Left ventricle myocardium inferior (tissue), 1 donor: Measurements from ENCODE around the gene ARSI. TPM values are rescaled to one million over a fixed set of nuclear protein-coding genes. Genes with fewer than 3 reads are reported as not detected.

Source experiments
- DNase-seq: peaks from one replicate; pipeline ENCODE4 v3.0.0-alpha.2; 2020
- H3K27ac ChIP-seq: fragments of 200-600 bp; replicated peaks from 2 replicates; pipeline ENCODE4 v1.8.0; 2021
- H3K27me3 ChIP-seq: fragments of 200-600 bp; 2 replicates; pipeline ENCODE4 v1.8.0; 2021; ENCODE audit warnings: low read depth
- H3K36me3 ChIP-seq: fragments of 200-600 bp; 2 replicates; pipeline ENCODE4 v1.8.0; 2021
- H3K4me1 ChIP-seq: fragments of 200-600 bp; 2 replicates; pipeline ENCODE4 v1.8.0; 2021
- H3K4me3 ChIP-seq: fragments of 200-600 bp; 2 replicates; pipeline ENCODE4 v1.8.0; 2021; ENCODE audit warnings: mild to moderate bottlenecking, moderate library complexity
- H3K9me3 ChIP-seq: fragments of 200-600 bp; replicated peaks from 2 replicates; pipeline ENCODE4 v1.8.0; 2021
- CTCF ChIP-seq: fragments of 200-600 bp; IDR thresholded peaks from 2 replicates; pipeline ENCODE4 v1.8.0; 2021; ENCODE audit warnings: antibody characterized with exemption, mild to moderate bottlenecking, borderline replicate concordance
- intact Hi-C: fragments of 100-400 bp; cut with micrococcal nuclease; formaldehyde crosslinking; loops from one replicate; pipeline ENCODE4 v1.11.0; 2022
- total RNA-seq: library from RNA; stranded (reverse); fragmentation: NEBNext Ultra II Directional; extraction: Animal tissue kit (Norgen Biotek cat#: 25700); gene quantifications from one replicate; pipeline ENCODE4 v1.2.1, GENCODE V29; 2021
- donor health status: DM: no; HTN: yes; CAD: no; lungs with severe emphysema.

ARSI gene
- total RNA-seq, 1 donor from 2014 or later: 0.16 TPM

GRCh38 chr5:150321784-150322183, 19.1 kb upstream of the ARSI start:
- intact Hi-C loops: no loop called here
- TF ChIP-seq CTCF: no peak

GRCh38 chr5:150321211-150321610, 18.5 kb upstream of the ARSI start:
- no peak for TF ChIP-seq CTCF
- Histone ChIP-seq H3K4me3 (no peak overlapping the region), H3K4me1 (peaks cover 10% of the 10 kb centered on the region), H3K27ac (no peak overlapping the region), H3K27me3 (no peaks in the 10 kb centered on the region), H3K9me3 (peaks cover 4% of the 10 kb centered on the region), H3K36me3 (no peaks in the 10 kb centered on the region)
- no peak for DNase-seq
- intact Hi-C loops: no loop called here

More at GRCh38 chr5:150321784-150322183, 19.1 kb upstream of the ARSI start:
- Histone ChIP-seq H3K4me3 (no peak overlapping the region), H3K9me3 (peaks cover 4% of the 10 kb centered on the region), H3K27me3 (no peaks in the 10 kb centered on the region), H3K4me1 (peaks cover 10% of the 10 kb centered on the region), H3K36me3 (no peaks in the 10 kb centered on the region), H3K27ac (no peak overlapping the region)
- DNase-seq: no peak

GRCh38 chr5:150320044-150320613, 17.4 kb upstream of the ARSI start:
- TF ChIP-seq CTCF: no peak
- intact Hi-C loops: no loop called here
- Histone ChIP-seq H3K4me1 (peaks cover 10% of the 10 kb centered on the region), H3K4me3 (no peak overlapping the region), H3K27me3 (no peaks in the 10 kb centered on the region), H3K36me3 (no peaks in the 10 kb centered on the region), H3K27ac (peak overlapping the region; percentile 12), H3K9me3 (peaks cover 4% of the 10 kb centered on the region)
- peak; percentile 56 for DNase-seq

GRCh38 chr5:150319484-150319790, 16.7 kb upstream of the ARSI start:
- Histone ChIP-seq H3K9me3 (peaks cover 4% of the 10 kb centered on the region), H3K27me3 (no peaks in the 10 kb centered on the region), H3K4me1 (peaks cover 10% of the 10 kb centered on the region), H3K27ac (no peak overlapping the region), H3K36me3 (no peaks in the 10 kb centered on the region), H3K4me3 (no peak overlapping the region)
- no peak for DNase-seq
- intact Hi-C loops: no loop called here
- TF ChIP-seq CTCF: no peak

- H3K9me3 ChIP-seq: peaks cover 4% of the 10 kb centered on the region
- no peaks in the 10 kb centered on the region for H3K27me3 ChIP-seq
- peaks cover 10% of the 10 kb centered on the region for H3K4me1 ChIP-seq
- DNase-seq: no peak
- no peak overlapping the region for H3K27ac ChIP-seq
- H3K4me3 ChIP-seq: no peak overlapping the region
- intact Hi-C loops: no loop called here
- no peaks in the 10 kb centered on the region for H3K36me3 ChIP-seq
- no peak for TF ChIP-seq CTCF
Observed at GRCh38 chr5:150318613-150319483, 16.1 kb upstream of the ARSI start.
